HT1080 (cell line): ENCODE data around the gene FRAT1. TPM values are rescaled to one million over a fixed set of nuclear protein-coding genes. Genes with fewer than 3 reads are reported as not detected.

ENCODE experiments used
- DNase-seq: peaks from one replicate; pipeline ENCODE4 v3.0.0-alpha.2; 2015; ENCODE audit warnings: low read depth
- small RNA-seq: library from RNA; depleted of rRNA; stranded (forward); fragments of <200 nt; gene quantifications from one replicate; pipeline ENCODE3, GENCODE V24; 2014
- total RNA-seq: library from RNA; depleted of rRNA; stranded (reverse); fragments of >200 nt; shearing (Covaris generic); gene quantifications from 2 replicates; pipeline ENCODE4 v1.2.3, GENCODE V29; 2014; rRNA removed

The FRAT1 gene
- total RNA-seq, 1 experiment from 2014 or later, result 3.3 TPM

DNA sequence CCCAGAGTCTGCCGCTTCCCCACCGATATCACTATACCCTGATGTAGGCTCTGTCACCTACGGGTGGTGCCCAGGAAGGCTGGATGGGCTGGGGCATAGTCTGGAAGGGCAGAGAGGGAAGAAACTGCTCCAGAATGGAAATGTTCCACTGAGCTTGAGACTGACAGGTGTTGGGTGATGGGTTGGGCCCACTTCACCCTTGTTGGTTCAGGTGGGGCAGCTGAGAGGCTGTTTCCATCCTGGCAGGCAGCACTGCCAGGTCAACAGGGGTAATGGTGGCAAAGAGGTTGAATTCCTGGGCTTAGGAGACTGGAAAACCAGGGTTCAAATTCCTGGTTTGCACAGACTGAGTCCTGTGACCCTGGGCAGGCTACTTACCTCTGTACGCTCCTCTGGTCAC, 44.0 kb downstream of the FRAT1 start:
- DNase-seq, result no peak

- DNase-seq, result no peak
These were observed 46.8 kb downstream of the FRAT1 start for GRCh38 chr10:97365761-97366351.

GRCh38 chr10:97366572-97366971, 47.5 kb downstream of the FRAT1 start:
- no peak for DNase-seq

- no peak for DNase-seq
These were observed 48.1 kb downstream of the FRAT1 start for GRCh38 chr10:97367126-97367649.

Small RNAs within 50 kb of the gene (small RNA-seq; reads per million reads assigned to genes)
- gene RF00017, result not detected

Other genes with a start within 250 kb of the FRAT1 start
- gene SLIT1, start 133.3 kb upstream of the FRAT1 start, total RNA-seq, result 0.07 TPM in 1 of 2 replicates, not detected in the other
- 9.0 and 11.1 TPM in 2 replicates for gene ARHGAP19, start 26.6 kb upstream of the FRAT1 start, total RNA-seq
- gene FRAT2, start 15.5 kb downstream of the FRAT1 start, total RNA-seq, result 11.8 and 12.9 TPM in 2 replicates
- gene RRP12, start 82.1 kb downstream of the FRAT1 start, total RNA-seq, result 68.6 and 75.5 TPM in 2 replicates
- 1,002 and 1,071 TPM in 2 replicates for gene PGAM1, start 106.9 kb downstream of the FRAT1 start, total RNA-seq
- gene EXOSC1, start 126.7 kb downstream of the FRAT1 start, total RNA-seq, result 73.4 and 78.3 TPM in 2 replicates
- 70.6 and 82.0 TPM in 2 replicates for gene ZDHHC16, start 126.9 kb downstream of the FRAT1 start, total RNA-seq
- 129 and 152 TPM in 2 replicates for gene MMS19, start 179.2 kb downstream of the FRAT1 start, total RNA-seq
- 42.1 and 53.0 TPM in 2 replicates for gene UBTD1, start 179.7 kb downstream of the FRAT1 start, total RNA-seq